NCI-H748 (cell line): Measurements from ENCODE around the gene CMIP.
A peak's percentile ranks its signal among the peaks of the same experiment; 100 is the strongest.
"Not testable (repeated sequence)": the region's sequence is repeated elsewhere in the genome, so short reads cannot be mapped to it uniquely, and the experiment has no call there.

Experiments
- DNase-seq: peaks from one replicate; lab custom pipeline; 2025; ENCODE audit not compliant: unreplicated experiment; lab: John Stamatoyannopoulos, UW

The CMIP gene

GRCh38 chr16:81444448-81445121 is at the start of gene CMIP:
Gene CMIP (plus strand): TSS chr16:81444808.
- DNase-seq: peak; percentile 83

DNA sequence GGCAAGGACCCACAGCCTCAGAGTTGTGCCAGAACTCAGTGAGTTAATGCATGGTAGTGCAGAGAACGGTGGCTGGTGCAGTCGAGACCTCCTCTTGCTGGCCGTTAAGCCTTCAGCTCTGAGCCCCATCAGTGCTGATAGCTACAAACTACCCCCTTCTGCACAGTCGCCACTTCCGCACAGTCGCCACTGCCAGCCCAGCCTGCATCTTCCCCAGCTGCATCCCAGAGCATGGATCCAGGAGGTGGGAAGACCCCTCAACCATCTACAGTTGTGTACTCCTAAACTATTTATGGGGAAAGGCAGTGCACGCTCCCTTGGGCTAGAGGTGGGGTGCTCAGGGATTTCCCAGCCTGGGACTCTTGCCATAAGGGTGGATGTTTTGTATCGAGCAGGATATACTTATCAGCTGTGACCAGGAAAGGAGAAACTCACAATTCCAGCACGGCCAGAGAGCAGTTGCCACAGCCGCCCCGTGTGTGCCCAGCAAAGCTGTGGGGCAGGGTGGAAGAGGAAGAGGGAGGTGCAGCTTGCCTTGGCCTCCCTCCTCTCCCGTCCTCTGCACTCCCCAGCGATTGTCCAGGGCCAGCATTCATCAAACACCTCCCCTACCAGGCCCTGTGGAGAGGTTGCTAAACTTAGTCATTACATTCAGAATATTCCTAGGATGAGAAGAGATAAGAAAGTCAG is 49.5 kb upstream of the CMIP start:
- DNase-seq: no peak

DNA sequence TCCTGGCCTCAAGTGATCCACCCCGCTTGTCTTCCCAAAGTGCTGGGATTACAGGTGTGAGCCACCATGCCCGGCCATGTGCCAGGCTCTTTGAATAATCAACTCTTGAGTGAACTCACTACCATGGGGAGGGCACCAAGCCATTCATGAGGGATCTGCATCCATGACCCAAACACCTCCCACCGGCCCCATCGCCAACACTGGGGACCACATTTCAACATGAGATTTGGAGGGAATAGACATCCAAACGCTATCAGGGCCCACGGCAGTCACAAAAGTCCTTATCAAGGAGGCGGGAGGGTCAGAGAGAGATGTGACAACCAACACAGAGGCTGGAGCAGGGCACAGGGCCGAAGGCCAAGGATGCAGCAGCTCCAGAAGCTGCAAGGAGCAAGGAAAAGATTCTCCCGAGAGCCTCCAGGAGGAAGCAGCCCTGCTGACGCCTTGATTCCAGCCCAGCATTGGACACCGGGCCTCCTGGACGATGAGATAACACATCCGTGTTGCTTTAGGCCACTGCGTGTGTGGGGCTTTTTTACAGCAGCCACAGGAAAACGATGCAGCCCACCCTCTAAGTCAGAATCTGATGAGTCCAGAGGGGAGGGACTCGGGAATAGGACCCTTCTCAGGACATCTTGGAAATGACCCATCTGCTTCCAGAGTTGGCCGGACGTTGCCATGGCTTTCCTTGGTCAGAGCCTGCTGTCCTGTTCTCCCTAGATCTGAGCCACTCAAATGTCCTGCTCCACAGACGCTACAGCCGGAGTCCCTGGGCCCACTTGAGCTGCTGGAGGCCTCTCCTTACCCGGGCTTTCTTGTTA is 47.3 kb upstream of the CMIP start:
- no peak for DNase-seq

DNA sequence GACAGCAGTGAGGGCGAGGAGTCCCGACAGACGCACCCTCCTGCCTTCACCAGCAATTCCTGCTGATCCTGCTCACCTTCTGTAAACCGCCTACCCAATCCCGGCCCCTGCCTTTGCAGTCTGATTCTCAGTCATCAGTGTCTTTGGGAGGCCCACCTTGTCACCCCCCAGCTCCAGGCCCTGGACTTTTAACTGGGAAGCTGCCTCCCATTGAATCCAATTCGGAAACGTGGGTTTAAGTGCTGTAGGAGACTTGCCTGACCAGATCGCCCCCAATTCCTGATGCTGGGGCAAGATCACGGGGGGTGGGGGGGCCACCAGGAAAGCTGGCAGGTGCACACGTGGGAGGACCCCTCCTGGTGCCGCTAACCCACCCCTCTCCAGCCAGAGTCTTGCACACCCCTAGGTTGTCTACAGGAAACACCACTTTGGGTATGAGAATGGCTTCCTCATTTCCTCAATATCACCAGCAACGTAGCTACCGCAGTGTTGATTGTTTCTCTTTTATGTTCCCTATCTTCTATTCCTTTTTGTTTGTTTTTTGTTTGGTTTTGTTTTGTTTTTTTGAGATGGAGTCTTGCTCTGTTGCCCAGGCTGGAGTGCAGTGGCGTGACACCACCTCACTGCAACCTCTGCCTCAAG is 46.6 kb upstream of the CMIP start:
- no peak for DNase-seq

DNA sequence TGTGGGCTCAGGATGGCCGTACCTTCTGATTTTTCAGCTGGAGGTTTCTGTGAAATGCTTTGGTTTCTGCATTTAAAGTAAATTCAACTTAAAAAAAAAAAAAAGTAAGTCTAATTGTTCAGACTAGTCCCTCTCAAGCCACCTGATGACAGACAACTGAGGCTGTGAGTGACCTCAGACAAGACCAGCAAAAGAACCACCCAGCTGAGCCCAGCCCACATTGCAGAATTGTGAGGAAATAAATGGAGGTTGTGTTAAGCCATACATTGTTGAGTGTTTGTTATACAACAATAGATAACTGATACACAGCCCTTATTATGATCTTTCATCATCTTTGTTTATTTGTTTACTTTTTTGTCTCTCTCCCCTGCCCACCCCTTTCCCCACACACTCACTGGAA is 44.7 kb upstream of the CMIP start:
- DNase-seq: no peak

- DNase-seq: peak; percentile 5
Measured at GRCh38 chr16:81401035-81401950, 43.3 kb upstream of the CMIP start.

DNA sequence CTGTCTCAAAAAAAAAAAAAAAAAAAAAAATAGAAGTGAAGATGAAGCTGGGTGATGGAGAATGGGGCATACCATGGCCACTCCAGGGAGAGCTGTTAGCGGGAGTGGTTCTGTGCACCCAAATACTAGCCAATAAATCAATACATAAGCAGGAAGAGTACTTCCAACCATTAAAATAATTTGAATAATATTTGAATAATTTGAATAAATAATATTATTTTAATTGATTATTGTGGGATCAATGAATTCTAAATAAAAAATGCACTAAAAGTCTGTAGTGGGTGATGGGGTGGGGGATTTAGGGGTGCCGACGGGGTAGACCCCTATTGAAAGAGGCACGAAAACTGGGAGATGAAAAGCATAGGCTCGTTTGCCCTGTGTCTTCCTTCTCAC is 41.4 kb upstream of the CMIP start:
- DNase-seq: no peak

DNA sequence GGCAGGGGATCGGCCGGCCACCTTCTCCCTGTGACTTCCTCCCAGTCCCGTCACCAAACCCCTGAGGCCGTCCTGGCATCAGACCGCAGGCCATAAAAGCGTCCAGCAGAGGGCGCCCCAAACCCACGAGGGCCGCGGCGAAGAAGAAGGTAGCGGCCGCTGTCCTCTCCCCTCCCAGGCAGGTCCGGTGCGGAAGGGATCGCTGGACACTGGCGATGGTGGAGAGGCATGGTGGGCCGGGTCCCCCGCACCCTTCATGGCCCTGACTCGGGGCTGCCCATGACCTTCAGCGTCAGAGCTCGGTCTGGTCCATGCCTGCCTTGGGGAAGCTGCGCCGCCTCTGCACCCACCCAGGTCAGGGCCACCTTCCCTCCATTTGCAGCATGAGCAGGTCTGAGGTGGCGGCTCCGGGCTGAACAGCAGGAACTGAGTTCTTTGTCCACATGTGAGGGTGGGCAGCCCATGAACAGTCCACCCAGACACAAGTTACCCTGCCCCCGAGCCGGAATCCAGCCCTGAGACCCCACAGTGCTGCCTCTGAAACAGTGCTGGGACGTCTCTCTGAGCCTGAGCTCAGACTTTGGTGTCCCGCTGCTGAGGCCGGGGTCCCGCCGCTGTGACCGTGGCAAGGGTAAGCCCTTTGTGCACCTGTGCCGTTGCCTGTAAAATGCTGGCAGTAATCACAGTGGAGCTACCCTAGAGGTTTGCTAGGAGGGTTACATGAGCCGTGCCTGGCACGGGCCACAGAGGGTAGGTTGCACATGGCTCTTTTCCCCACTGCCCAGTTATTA is 40.8 kb upstream of the CMIP start:
- peak; percentile 68 for DNase-seq

DNA sequence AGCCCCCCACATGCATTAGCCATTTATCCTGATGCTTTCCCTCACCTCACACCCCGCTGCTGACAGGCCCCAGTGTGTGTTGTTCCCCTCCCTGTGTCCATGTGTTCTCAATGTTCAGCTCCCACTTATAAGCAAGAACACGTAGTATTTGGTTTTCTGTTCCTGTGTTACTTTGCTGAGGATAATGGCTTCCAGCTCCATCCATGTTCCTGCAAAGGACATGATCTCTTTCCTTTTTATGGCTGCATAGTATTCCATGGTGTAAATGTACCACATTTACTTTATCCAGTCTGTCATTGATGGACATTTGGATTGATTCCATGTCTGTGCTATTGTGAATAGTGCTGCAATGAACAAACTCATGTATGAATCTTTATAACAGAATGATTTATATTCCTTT is 39.6 kb upstream of the CMIP start:
- DNase-seq: not testable (repeated sequence)

DNA sequence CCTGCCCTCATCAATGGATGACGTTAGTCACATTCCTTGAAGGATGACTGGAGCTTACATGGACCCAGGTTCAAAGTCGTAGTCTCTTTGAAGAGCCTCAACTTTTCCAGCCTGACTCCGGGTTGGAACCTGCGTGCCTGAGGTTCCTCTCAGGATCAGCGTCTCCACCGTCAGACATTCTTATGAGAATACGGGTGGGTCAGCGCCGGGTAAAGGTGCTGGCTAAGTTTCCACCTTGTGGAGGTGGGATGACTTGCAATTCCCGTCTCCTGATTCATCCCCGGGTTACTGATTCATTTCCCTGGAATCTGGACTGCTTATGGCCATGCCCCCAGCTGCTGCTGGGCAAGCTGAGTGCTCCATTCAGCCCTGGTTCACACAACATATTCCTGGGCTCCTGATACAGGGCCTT is 38.9 kb upstream of the CMIP start:
- no peak for DNase-seq

- no peak for DNase-seq
Measured at GRCh38 chr16:81408409-81408950, 36.1 kb upstream of the CMIP start.

- DNase-seq: no peak
Measured at GRCh38 chr16:81409016-81409556, 35.5 kb upstream of the CMIP start.

GRCh38 chr16:81410643-81411293 is 33.8 kb upstream of the CMIP start:
- no peak for DNase-seq

DNA sequence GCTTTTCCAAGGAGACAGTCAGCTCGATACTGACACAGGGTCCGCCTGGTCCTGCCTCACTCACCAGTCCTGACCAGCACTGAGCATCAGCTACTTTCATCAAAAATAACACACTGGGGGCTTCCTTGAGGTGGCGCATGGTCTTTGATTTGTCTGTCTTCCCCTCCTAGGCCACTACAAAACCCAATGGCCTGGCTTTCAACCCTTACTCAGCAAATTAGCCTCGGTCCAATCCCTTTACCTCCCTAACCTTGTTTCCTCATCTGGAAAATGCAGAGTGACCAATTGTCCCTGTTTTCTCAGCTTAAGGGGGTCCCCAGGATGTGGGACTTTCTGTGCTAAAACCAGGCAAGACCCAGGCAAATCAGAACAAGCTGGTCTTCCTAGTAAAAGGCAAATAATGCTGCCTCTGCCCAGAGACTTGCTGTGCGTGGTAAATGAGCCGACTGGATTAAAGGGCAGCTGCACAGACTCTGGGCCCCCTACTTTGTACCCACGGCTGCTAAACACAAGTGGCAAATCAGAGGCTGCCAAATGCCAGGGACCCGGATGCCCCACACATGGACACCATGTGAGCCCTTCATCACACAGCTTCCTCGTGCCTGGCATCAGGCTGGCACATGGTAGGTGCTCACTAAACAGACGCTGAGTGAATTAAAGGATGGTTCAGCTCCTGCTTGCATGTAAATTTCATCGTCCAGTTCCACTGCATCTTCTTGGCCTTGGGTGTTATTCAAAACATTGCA is 31.2 kb upstream of the CMIP start:
- no peak for DNase-seq

DNA sequence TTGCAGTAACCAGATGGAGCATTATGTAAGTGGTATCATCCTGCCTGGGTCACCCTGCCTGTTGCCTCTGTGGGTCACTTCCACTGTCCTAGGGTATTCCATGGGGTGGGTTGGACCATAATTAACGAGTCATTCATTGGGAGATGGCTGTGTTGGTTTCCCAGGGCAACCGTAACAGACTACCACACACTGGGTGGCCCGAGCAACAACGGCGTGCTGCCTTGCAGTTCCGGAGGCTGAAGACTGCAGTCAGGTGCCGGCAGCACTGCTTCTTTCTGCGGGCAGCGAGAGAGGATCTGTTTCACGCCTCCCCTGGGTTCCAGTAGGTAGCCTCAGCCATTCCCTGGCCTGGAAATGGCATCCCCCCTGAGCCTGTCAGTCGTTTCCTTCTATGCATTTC is 28.9 kb upstream of the CMIP start:
- peak; percentile 49 for DNase-seq

DNA sequence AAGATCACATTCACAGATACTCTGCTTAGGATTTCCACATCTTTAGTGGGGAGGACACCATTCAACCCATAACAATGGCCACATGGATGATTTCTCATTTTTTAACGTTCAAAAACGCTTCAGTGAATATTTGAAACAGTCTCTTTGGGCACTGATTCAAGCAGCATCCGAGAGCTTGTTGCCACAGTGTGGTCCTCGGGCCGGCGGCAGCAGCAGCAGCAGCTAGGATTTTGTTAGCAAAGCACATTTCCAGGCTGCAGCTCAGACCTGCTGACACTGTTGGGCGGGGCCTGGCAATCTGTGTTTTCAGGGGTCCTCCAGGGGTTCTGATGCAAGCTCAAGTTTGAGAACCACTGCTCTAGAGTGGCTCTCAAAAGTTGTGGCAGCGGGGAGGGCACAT is 27.9 kb upstream of the CMIP start:
- DNase-seq: no peak

DNA sequence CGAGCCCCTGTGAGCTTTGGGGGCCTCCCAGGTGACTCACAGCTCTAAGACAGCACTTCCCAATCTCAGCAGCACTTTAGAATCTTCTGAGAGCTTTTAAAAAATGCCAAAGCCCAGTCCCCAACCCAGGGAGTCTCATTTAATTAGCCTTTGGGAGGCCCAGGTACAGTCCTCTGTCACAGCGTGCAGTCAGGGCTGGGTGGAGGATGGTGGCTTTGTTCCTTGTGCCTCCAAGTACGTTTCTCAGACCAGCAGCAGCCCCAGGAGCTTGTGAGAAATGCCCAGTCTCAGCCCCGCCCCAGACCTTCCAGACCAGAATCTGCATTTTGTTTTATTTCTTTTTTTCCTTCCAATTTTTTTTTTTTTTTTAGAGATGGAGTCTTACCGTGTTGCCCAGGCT is 27.4 kb upstream of the CMIP start:
- DNase-seq: no peak

GRCh38 chr16:81419806-81420205 is 24.8 kb upstream of the CMIP start:
- DNase-seq: no peak
